HEK293T (cell line): ENCODE measurements around the gene ARL5A.

ENCODE experiments used
- CTCF ChIA-PET: fragments of 350-600 bp; formaldehyde crosslinking; extraction: SDS; loops from one replicate; lab custom pipeline; 2021; ENCODE audit warnings: antibody characterized with exemption, inconsistent platforms; lab: Yijun Ruan, JAX
- POLR2A ChIA-PET: fragments of 350-600 bp; formaldehyde crosslinking; extraction: SDS; loops from one replicate; lab custom pipeline; 2020; ENCODE audit warnings: antibody characterized with exemption, inconsistent platforms; lab: Yijun Ruan, JAX
- DNase-seq: peaks from one replicate; pipeline ENCODE4 v3.0.0; 2012; ENCODE audit warnings: mixed read lengths; ENCODE audit errors: extremely low spot score
- ARNT ChIP-seq: fragments of 450-650 bp; IDR thresholded peaks from 2 replicates; pipeline ENCODE4 v1.6.1; 2017; ENCODE audit warnings: mild to moderate bottlenecking
- BHLHE40 ChIP-seq: fragments of 450-650 bp; IDR thresholded peaks from 2 replicates; pipeline ENCODE4 v1.6.1; 2016; ENCODE audit warnings: mild to moderate bottlenecking, moderate library complexity, borderline replicate concordance
- CTBP1 ChIP-seq: fragments of 450-650 bp; IDR thresholded peaks from 2 replicates; pipeline ENCODE4 v1.6.1; 2016; ENCODE audit warnings: borderline replicate concordance
- ELF4 ChIP-seq: fragments of 450-650 bp; IDR thresholded peaks from 2 replicates; pipeline ENCODE4 v1.6.1; 2017; ENCODE audit warnings: antibody characterized with exemption
- FOXA1 ChIP-seq: fragments of 450-650 bp; IDR thresholded peaks from 2 replicates; pipeline ENCODE4 v1.6.1; 2016; ENCODE audit warnings: mild to moderate bottlenecking
- FOXK2 ChIP-seq: fragments of 450-650 bp; IDR thresholded peaks from 2 replicates; pipeline ENCODE4 v1.6.1; 2016; ENCODE audit warnings: mild to moderate bottlenecking
- FOXM1 ChIP-seq: fragments of 450-650 bp; IDR thresholded peaks from 2 replicates; pipeline ENCODE4 v1.6.1; 2017; ENCODE audit warnings: mild to moderate bottlenecking, borderline replicate concordance
- HDGF ChIP-seq: fragments of 450-650 bp; IDR thresholded peaks from 2 replicates; pipeline ENCODE4 v1.6.1; 2017; ENCODE audit warnings: antibody characterized with exemption, borderline replicate concordance
- L3MBTL2 ChIP-seq: fragments of 450-650 bp; conservative IDR thresholded peaks from 2 replicates; pipeline ENCODE4 v1.6.1; 2016; ENCODE audit warnings: mild to moderate bottlenecking
- LEF1 ChIP-seq: fragments of 450-650 bp; IDR thresholded peaks from 2 replicates; pipeline ENCODE4 v1.6.1; 2017; ENCODE audit warnings: mild to moderate bottlenecking, borderline replicate concordance
- NFRKB ChIP-seq: fragments of 450-650 bp; IDR thresholded peaks from 2 replicates; pipeline ENCODE4 v1.6.1; 2016; ENCODE audit warnings: mild to moderate bottlenecking, moderate library complexity
- SP1 ChIP-seq: fragments of 450-650 bp; IDR thresholded peaks from 2 replicates; pipeline ENCODE4 v1.6.1; 2017
- SUZ12 ChIP-seq: fragments of 450-650 bp; IDR thresholded peaks from 2 replicates; pipeline ENCODE4 v1.6.1; 2016; ENCODE audit warnings: mild to moderate bottlenecking
- TARDBP ChIP-seq: fragments of 450-650 bp; IDR thresholded peaks from 2 replicates; pipeline ENCODE4 v1.6.1; 2016
- ZNF384 ChIP-seq: fragments of 450-650 bp; IDR thresholded peaks from 2 replicates; pipeline ENCODE4 v1.6.1; 2016
- TF ChIP-seq, protein P1 (sequence below): fragments of 450-650 bp; IDR thresholded peaks from 2 replicates; pipeline ENCODE4 v1.6.1; 2016

Gene ARL5A

GRCh38 chr2:151860210-151860609 lies 32.0 kb upstream of the ARL5A start:
- CTCF ChIA-PET, result interaction anchor here (0.7 kb wide), 1 partner anchor 13 kb away, joined by 3 read pairs; no protein-coding TSS in a partner anchor
- no peak for TF ChIP-seq FOXA1
- TF ChIP-seq HDGF, result no peak
- no peak for TF ChIP-seq BHLHE40
- no peak for TF ChIP-seq TARDBP
- TF ChIP-seq ELF4, result no peak
- TF ChIP-seq LEF1, result no peak
- no peak for TF ChIP-seq SUZ12
- no peak for DNase-seq
- POLR2A ChIA-PET, result no interaction called here

DNA sequence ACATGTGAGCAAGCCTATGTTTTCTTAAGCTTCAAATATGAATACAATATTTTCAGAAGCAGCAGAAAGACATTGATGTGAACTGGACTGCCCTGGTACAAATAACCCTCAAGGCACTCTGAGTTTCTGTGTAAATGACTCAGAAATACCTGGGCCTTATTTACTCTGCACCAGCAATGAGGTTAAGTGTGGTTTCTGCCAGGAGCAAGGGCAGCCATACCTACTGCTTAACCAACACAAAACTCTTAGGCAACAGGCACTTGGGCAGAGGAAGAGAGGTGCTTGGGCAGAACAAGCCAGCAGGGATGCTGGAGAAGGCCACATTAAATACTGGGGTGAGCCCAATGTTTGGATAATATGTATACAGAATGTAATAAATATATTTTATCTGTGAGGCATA lies 29.4 kb upstream of the ARL5A start:
- ChIA-PET POLR2A (no interaction called here), CTCF (no interaction called here)
- DNase-seq, result no peak
- TF ChIP-seq CTBP1, result no peak
- no peak for TF ChIP-seq LEF1
- TF ChIP-seq NFRKB, result no peak
- TF ChIP-seq ZNF384, result no peak
- TF ChIP-seq HDGF, result no peak
- no peak for TF ChIP-seq FOXM1
- TF ChIP-seq ARNT, result no peak
- TF ChIP-seq TARDBP, result no peak
- TF ChIP-seq, protein P1, sequence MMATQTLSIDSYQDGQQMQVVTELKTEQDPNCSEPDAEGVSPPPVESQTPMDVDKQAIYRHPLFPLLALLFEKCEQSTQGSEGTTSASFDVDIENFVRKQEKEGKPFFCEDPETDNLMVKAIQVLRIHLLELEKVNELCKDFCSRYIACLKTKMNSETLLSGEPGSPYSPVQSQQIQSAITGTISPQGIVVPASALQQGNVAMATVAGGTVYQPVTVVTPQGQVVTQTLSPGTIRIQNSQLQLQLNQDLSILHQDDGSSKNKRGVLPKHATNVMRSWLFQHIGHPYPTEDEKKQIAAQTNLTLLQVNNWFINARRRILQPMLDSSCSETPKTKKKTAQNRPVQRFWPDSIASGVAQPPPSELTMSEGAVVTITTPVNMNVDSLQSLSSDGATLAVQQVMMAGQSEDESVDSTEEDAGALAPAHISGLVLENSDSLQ, result no peak
- TF ChIP-seq FOXA1, result no peak
- no peak for TF ChIP-seq ELF4
- no peak for TF ChIP-seq L3MBTL2
- TF ChIP-seq SP1, result no peak
- TF ChIP-seq FOXK2, result no peak
- TF ChIP-seq SUZ12, result no peak
- TF ChIP-seq BHLHE40, result no peak

GRCh38 chr2:151855111-151855510 lies 26.9 kb upstream of the ARL5A start:
- CTCF ChIA-PET, result no interaction called here
- POLR2A ChIA-PET, result no interaction called here

DNA sequence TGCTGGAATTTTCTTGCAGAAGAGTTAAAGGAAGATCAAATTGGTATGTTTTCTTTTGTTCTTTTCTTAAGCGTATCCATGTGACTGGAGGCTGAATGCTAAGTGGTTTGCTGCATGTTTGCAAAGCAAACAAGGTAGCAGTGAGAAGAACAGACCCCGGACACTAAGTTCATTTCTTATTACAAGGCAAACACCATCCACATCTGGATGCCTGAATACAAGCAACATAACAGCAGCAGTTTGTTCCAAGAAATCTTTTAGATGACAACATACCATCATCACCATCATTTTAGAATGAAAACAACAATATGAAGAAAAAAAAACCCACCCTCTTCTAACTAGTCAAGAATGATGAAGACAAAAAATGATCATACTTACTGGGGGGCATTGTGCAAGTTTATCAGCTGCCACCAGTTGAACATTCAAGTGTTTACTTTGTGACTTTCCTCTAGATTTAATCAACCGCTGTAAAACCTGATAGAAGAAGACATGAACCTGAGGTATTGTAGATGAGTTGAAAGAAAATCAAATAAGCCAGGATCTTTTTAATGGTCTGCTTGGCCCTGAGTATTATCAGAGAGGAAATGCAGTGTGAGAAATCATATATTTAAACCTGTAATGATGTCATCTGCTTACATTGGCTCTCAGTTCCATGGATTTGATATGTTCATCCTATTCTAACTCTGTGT lies 25.0 kb upstream of the ARL5A start:
- CTCF ChIA-PET, result interaction anchor here (0.7 kb wide), 1 partner anchor 146 kb away, joined by 5 read pairs; no protein-coding TSS in a partner anchor
- TF ChIP-seq SP1 (no peak), LEF1 (no peak), SUZ12 (no peak), HDGF (no peak), L3MBTL2 (no peak), TARDBP (no peak), FOXM1 (no peak)
- TF ChIP-seq, protein P1, result no peak
- POLR2A ChIA-PET, result interaction anchor here (0.7 kb wide), 1 partner anchor 25 kb away, joined by 3 read pairs; the partner anchor contains the start of gene ARL5A
- DNase-seq, result no peak

More at GRCh38 chr2:151855111-151855510, 26.9 kb upstream of the ARL5A start:
- no peak for DNase-seq
- TF ChIP-seq FOXA1 (no peak), FOXM1 (no peak), FOXK2 (no peak), NFRKB (no peak)

DNA sequence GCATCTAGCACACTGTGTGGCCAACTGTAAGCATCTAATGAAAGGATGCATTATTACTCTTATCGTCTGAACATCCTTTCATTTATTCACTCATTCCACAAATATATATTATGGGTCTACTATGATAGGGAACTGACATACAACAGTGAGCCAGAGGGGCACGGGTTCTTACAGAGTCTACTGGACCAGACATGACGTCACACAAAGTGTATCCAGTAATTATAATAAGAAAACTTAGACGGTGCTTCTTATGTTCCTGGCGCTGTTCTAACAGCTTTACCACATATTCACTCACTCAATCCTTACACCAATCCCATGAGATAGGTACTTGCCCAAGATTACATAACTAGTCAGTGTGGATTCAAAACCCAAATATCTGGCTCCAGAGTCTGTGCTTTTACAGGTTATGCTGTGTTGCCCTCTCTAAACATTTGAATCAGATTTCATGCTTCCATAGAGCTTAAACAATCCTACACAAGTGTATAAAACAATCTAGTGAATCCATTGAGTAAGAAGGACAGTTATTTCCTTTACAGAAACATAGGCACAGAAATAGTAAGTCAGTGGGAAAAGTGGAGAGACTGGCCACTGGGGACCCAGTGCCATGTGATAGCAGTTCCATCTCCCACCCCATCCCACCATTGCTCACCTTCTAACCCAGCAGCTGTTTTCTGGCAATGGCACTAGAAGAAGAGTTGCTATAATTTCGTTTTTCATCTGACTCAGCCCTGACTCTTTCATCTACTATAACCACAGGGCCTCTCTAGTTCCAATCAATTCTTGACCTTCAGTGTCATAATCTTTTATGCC lies 24.2 kb upstream of the ARL5A start:
- ChIA-PET POLR2A (interaction anchor here (1.1 kb wide), 1 partner anchor 24 kb away, joined by 3 read pairs; the partner anchor contains the start of gene ARL5A), CTCF (no interaction called here)
- no peak for DNase-seq
- no peak for TF ChIP-seq BHLHE40
- no peak for TF ChIP-seq NFRKB
- TF ChIP-seq LEF1, result no peak
- TF ChIP-seq HDGF, result no peak
- no peak for TF ChIP-seq L3MBTL2
- TF ChIP-seq SP1, result no peak
- TF ChIP-seq ZNF384, result no peak

GRCh38 chr2:151851761-151852160 lies 23.5 kb upstream of the ARL5A start:
- DNase-seq, result peak; percentile 35
- no peak for TF ChIP-seq SUZ12
- TF ChIP-seq, protein P1, result no peak
- no peak for TF ChIP-seq FOXA1
- no peak for TF ChIP-seq CTBP1
- TF ChIP-seq TARDBP, result no peak
- TF ChIP-seq BHLHE40, result no peak
- no peak for TF ChIP-seq SP1
- no peak for TF ChIP-seq HDGF
- TF ChIP-seq ELF4, result no peak
- TF ChIP-seq ARNT, result no peak
- TF ChIP-seq L3MBTL2, result no peak
- TF ChIP-seq LEF1, result no peak
- TF ChIP-seq FOXM1, result no peak
- TF ChIP-seq NFRKB, result no peak
- no peak for TF ChIP-seq ZNF384
- no peak for TF ChIP-seq FOXK2
- POLR2A ChIA-PET, result interaction anchor here (1.1 kb wide), 1 partner anchor 24 kb away, joined by 3 read pairs; the partner anchor contains the start of gene ARL5A
- CTCF ChIA-PET, result no interaction called here
